GM19468 (cell line): ENCODE data around the gene DPF3.

Source experiments
- ATAC-seq: cut with Tn5 transposase; IDR thresholded peaks from one replicate; pipeline ENCODE4 v1.9.1; 2021; ENCODE audit warnings: mild to moderate bottlenecking, moderate library complexity, moderate number of reproducible peaks; ENCODE audit not compliant: unreplicated experiment; ENCODE audit errors: extremely low read depth

DPF3 gene

GRCh38 chr14:72731252-72732020, 162.5 kb downstream of the DPF3 start:
- no peak for ATAC-seq

GRCh38 chr14:72730468-72730867, 163.4 kb downstream of the DPF3 start:
- no peak for ATAC-seq

DNA sequence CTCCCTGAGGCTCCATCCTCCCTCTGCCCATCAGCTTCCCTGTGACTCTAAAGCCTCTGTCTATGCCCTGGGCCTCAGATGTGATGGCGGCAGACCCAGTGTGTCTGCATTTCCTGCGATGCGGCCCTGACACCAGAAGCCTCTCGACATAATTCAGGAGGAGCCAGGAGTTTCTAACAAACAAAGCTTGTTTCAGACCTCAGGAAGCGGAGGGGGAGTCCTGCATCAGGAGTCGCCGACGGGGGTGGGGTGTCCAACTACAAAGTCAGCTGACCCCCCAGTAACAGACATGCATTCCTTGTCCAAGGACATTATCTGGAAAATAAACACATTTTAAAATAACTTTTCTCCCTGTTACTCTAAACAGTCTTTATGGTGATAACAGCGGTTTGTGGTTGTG, 167.5 kb downstream of the DPF3 start:
- ATAC-seq, result no peak

- ATAC-seq, result no peak
Observed at GRCh38 chr14:72723858-72724530, 169.9 kb downstream of the DPF3 start.

GRCh38 chr14:72722201-72722785, 171.6 kb downstream of the DPF3 start:
- no peak for ATAC-seq

GRCh38 chr14:72721083-72721482, 172.8 kb downstream of the DPF3 start:
- no peak for ATAC-seq

DNA sequence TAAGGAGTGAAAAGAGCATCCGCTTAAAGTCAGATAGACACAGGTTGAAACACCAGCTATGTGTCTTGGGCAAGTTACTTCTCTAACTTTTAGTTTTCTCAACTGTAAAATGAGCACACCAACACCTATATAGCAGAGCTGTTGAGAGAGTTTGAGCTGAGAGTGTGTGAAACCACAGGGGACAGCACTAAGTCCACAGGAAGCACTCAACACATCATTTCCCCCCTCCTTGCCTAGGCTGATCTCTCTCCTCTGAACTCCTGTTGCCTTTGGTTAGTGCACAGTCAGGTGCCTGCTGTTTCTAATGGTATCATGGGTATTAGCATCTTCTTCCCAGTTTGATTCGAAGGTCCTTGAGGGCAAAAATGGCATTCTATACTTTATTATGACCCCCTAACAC, 176.7 kb downstream of the DPF3 start:
- ATAC-seq, result no peak

DNA sequence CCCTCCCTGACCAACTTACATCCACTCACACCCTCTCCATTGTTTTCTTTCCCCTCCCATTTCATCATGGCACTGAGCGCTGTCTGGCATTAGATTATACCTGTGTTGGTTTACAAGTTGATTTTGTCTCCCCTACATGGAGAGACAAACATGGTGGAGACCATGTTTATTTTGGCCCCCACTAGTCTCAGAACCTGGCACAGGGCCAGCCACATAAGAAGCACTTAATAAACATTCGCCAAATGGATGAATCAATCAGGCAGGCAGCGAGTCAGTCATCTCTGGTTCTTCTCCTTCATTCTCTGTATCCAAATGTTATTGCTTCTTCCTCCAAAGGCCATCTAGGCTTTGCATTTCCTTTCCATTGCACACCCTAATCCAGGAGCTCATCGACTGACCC, 177.4 kb downstream of the DPF3 start:
- no peak for ATAC-seq

GRCh38 chr14:72715850-72716228, 178.1 kb downstream of the DPF3 start:
- no peak for ATAC-seq

DNA sequence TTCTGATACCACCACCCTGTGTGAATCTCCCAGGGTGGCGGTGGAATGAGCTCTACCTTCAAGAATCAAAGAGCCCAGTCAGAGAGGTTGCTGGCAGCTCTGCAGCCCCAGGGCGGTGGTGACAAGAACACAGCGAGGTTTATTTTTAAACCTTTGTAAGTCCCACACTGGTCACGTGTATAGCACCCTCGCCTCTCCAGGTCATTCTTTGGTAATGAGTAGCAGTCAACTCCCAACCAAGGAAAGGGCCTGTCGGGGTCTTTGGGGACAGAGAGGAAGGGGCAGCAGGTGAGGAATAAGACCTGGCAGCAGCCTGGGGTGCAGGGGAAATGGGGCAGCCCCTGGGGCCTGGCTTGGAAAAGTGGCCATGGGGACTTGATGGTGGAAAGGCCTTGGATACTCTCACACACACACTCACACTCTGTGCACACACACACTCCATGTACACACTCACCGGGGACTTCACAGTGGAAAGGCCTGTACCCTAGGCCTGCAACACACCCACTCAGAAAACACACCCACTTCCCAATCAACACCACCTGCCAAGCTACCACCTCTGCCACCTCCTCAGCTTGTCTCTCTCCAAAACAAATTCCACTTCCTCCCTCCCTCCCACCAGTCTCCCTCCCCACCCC, 178.6 kb downstream of the DPF3 start:
- ATAC-seq, result no peak

- no peak for ATAC-seq
Observed at GRCh38 chr14:72714871-72715214, 179.1 kb downstream of the DPF3 start.

- no peak for ATAC-seq
Observed at GRCh38 chr14:72714094-72714493, 179.8 kb downstream of the DPF3 start.

DNA sequence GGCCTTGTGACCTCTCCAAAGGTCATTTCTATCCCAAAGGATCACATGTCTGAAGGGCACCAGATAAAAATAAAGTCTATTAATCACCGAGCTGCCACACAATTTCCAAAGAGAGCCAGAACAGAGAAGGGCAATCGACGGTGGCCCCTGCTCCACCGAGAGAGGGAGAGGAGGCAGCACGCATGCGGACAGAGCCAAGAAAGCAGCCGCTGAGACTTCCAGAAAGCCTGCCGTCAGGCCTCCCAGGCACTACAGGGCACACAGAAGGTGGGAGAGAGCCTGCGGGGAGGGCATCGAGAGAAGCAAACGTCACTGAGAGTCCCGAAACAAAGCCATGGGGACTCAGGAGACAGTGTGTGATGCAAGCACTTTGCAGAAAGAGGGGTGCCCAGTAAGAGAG, 182.0 kb downstream of the DPF3 start:
- ATAC-seq, result no peak

- ATAC-seq, result no peak
Observed at GRCh38 chr14:72709916-72710611, 183.8 kb downstream of the DPF3 start.

DNA sequence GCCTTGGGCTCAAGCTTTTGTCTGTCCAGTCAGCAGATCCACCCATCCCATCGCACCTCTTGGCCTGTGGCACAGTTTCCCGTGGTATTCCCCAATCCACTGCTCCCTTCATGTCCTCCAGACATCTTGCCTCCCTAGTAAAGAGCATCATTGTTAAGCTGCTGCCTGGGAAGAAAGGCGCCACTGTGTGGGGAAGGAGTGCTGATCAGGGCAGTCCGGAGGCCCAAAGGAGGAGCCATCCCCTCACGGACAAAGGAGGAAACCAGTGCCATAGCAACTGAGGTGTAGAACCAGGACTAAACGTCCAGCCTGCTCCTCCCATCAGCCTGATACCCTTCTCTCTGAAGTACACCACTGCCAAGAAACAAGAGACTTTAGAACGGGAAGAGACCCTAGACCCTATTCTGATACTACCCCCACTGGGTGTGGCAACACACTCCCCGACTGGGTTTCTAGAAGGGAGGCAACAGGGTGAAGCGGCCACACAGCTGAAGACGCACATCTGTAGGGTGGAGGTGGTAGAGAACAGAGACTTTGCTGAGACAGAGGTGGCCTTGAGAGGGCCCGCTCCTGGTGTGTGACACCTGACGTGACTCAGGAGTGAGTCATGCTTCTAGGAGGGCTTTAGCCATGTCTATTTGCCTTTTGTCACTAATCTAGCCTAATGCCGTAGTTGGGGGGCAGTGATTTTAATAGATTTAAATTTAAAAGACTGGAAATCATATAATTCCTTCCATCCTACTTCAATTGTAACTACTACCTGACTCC, 185.0 kb downstream of the DPF3 start:
- ATAC-seq, result no peak

- no peak for ATAC-seq
Observed at GRCh38 chr14:72708222-72708621, 185.7 kb downstream of the DPF3 start.

DNA sequence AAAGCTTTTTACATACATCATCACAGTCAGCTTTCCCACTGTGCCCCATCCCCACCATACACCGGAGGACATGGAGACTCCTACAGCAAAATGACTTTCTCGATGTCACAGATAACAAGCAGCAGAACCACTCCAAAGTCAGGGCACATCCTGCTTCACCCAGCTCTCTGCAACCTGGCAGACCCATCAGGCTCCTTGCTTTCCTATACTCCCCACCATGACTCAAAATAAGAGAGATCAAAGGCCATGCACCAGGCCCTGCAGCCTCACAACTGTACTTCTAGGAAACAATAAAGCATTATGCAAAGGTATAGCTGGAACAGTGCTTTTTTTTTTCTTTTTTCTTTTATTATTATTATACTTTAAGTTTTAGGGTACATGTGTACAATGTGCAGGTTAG, 187.4 kb downstream of the DPF3 start:
- no peak for ATAC-seq

DNA sequence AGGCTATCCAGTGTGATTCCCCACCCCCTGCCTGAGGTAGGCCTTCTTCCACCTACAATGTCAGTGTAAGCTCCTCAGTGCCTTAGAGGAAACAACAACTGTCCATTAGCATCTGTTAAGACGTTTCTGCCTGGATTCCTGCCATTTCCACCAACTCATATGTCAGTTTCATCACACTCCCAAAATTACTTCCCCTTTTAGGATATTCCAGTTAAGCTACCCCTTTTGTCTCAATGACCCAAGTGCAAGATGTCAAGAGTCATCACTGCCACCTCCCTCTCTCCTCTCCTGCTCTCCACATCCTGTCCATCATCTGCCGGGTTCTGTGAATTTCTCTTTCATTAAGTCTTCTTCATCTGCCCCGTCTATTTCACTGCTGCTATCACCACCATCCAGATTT, 189.4 kb downstream of the DPF3 start:
- ATAC-seq, result no peak

GRCh38 chr14:72701605-72702004, 192.3 kb downstream of the DPF3 start:
- no peak for ATAC-seq

DNA sequence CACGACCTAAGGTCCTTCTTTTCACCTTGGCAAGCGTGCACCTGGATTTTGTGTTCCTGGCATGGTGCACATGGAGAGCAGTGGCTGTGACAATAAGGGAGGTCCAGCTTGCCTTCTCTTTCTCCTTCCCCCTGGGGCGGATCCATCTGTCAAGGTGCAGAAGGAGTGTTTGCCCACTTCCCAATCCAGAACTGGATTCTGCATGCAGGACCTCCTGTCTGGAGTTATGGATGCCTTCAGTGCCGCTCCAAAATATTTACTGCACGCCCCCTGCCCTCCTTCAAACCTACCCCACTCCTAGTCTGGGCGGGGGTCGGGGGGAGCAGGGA, 192.7 kb downstream of the DPF3 start:
- ATAC-seq, result no peak
